HepG2 (cell line): ENCODE results near the gene MPV17L2. TPM values are rescaled to one million over a fixed set of nuclear protein-coding genes. Genes with fewer than 3 reads are reported as not detected.

Experiments
- CENPX ChIP-seq: sonication (generic); formaldehyde crosslinking; IDR thresholded peaks from 2 replicates; pipeline ENCODE4 v1.9.0; 2021; ENCODE audit warnings: mild to moderate bottlenecking, missing genetic modification reagents, moderate library complexity
- PRDM10 ChIP-seq: sonication (generic); formaldehyde crosslinking; IDR thresholded peaks from 2 replicates; pipeline ENCODE4 v1.4.0; 2020; ENCODE audit warnings: low read depth, missing genetic modification reagents
- ZBTB26 ChIP-seq: IDR thresholded peaks from 2 replicates; pipeline ENCODE4 v1.6.1; 2016; ENCODE audit warnings: missing compliant biosample characterization, missing genetic modification reagents, borderline replicate concordance
- ZNF101 ChIP-seq: sonication (generic); formaldehyde crosslinking; IDR thresholded peaks from 2 replicates; pipeline ENCODE4 v1.4.0; 2020; ENCODE audit warnings: mild to moderate bottlenecking, low read depth, missing genetic modification reagents, borderline replicate concordance
- ZNF619 ChIP-seq: sonication (generic); formaldehyde crosslinking; IDR thresholded peaks from 2 replicates; pipeline ENCODE4 v1.4.0; 2020; ENCODE audit warnings: mild to moderate bottlenecking, missing genetic modification reagents
- polyA plus RNA-seq, 8 experiments: library from polyadenylated mRNA; depleted of rRNA in 3 of 8; stranded (reverse) in 7 of 8; unstranded in 1 of 8; fragments of >200 nt; fragmentation: Illumina TruSeq in 4 of 8; extraction: Trizol in 4 of 8; gene quantifications; 2 replicates each; pipeline versions ENCODE4 v1.2.1 to v1.2.3, GENCODE V29; 2011 to 2016; ENCODE audit warnings: low read depth in 4 of 8, missing spikeins in 1 of 8, mixed read lengths in 1 of 8; ENCODE audit not compliant: insufficient read depth in 1 of 8
- total RNA-seq, 5 experiments: library from RNA; depleted of rRNA; stranded (reverse); fragments of >200 nt; fragmentation: Illumina TruSeq; extraction: Trizol; gene quantifications; 2 replicates each; pipeline ENCODE4 v1.2.3, GENCODE V29; 2016; ENCODE audit warnings: low read depth in 1 of 5
- TF ChIP-seq, protein P1 (sequence below), 2 experiments: fragments of 450-650 bp in 1 of 2; sonication (generic) in 1 of 2; formaldehyde crosslinking in 1 of 2; IDR thresholded peaks; 2 replicates each; pipeline versions ENCODE4 v1.6.1 to v1.8.0; 2016 to 2022; ENCODE audit warnings: antibody characterized with exemption in 1 of 2, mild to moderate bottlenecking in 1 of 2, missing genetic modification reagents in 1 of 2
- TF ChIP-seq, protein P2 (sequence below): IDR thresholded peaks from 2 replicates; pipeline ENCODE4 v1.6.1; 2016; ENCODE audit warnings: mild to moderate bottlenecking
- TF ChIP-seq, protein P3 (sequence below): sonication (generic); formaldehyde crosslinking; IDR thresholded peaks from 2 replicates; pipeline ENCODE4 v1.4.0; 2020; ENCODE audit warnings: missing genetic modification reagents; ENCODE audit errors: not compliant biosample characterization

MPV17L2 gene
- total and polyA plus RNA-seq, 2 of the 13 experiments (the other 11 are each of a cell fraction or from before 2014, with no cell fraction given), result 13.6 to 16.7 TPM

DNA sequence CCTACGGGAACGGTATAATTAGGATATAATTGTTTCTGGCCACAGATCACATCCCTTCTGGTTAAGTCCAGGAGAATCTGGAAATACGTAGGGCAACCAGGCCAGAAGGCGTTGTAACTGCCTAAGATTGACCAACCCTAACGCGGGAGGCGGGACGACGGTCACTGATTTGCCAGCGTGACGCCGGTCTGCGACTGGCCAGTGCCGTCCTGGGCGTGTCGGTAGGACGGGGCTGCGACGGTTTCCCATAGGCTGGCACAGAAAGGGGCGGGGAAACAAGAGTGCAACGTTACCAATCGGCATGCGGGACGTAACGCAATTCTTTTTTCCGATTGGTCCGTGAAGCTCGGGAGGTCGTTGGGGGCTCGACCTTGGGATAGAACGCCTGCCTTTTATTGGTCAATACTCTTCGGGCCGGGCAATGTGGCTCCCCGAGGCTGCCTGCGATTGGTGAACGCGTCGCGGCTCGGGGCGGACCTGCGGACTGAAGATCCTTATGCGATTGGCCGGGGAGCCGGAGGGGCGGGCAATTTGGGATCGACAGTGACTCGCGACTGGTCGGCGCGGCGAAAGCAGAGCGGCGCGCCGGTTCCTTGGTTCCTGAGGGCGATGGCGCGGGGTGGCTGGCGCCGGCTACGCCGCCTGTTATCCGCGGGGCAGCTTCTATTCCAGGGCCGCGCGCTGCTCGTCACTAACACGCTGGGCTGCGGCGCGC, at the start of gene MPV17L2 (continued):
- TF ChIP-seq, protein P1, sequence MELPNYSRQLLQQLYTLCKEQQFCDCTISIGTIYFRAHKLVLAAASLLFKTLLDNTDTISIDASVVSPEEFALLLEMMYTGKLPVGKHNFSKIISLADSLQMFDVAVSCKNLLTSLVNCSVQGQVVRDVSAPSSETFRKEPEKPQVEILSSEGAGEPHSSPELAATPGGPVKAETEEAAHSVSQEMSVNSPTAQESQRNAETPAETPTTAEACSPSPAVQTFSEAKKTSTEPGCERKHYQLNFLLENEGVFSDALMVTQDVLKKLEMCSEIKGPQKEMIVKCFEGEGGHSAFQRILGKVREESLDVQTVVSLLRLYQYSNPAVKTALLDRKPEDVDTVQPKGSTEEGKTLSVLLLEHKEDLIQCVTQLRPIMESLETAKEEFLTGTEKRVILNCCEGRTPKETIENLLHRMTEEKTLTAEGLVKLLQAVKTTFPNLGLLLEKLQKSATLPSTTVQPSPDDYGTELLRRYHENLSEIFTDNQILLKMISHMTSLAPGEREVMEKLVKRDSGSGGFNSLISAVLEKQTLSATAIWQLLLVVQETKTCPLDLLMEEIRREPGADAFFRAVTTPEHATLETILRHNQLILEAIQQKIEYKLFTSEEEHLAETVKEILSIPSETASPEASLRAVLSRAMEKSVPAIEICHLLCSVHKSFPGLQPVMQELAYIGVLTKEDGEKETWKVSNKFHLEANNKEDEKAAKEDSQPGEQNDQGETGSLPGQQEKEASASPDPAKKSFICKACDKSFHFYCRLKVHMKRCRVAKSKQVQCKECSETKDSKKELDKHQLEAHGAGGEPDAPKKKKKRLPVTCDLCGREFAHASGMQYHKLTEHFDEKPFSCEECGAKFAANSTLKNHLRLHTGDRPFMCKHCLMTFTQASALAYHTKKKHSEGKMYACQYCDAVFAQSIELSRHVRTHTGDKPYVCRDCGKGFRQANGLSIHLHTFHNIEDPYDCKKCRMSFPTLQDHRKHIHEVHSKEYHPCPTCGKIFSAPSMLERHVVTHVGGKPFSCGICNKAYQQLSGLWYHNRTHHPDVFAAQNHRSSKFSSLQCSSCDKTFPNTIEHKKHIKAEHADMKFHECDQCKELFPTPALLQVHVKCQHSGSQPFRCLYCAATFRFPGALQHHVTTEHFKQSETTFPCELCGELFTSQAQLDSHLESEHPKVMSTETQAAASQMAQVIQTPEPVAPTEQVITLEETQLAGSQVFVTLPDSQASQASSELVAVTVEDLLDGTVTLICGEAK (IDR thresholded peaks at IDR 0.05), result no peak
- TF ChIP-seq, protein P1 (CRISPR knock-in tag; IDR thresholded peaks at IDR 0.05), result 0 out of 2 replicates have a peak, but pooled peaks have one; percentile 42
- TF ChIP-seq, protein P2, sequence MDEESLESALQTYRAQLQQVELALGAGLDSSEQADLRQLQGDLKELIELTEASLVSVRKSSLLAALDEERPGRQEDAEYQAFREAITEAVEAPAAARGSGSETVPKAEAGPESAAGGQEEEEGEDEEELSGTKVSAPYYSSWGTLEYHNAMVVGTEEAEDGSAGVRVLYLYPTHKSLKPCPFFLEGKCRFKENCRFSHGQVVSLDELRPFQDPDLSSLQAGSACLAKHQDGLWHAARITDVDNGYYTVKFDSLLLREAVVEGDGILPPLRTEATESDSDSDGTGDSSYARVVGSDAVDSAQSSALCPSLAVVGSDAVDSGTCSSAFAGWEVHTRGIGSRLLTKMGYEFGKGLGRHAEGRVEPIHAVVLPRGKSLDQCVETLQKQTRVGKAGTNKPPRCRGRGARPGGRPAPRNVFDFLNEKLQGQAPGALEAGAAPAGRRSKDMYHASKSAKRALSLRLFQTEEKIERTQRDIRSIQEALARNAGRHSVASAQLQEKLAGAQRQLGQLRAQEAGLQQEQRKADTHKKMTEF (CRISPR knock-in tag), result no peak
- TF ChIP-seq CENPX (no peak), ZNF619 (CRISPR knock-in tag) (no peak; the same call in 1 of the 2 replicates), PRDM10 (CRISPR knock-in tag) (no peak), ZNF101 (CRISPR knock-in tag) (no peak), ZBTB26 (CRISPR knock-in tag) (no peak)
- TF ChIP-seq, protein P3, sequence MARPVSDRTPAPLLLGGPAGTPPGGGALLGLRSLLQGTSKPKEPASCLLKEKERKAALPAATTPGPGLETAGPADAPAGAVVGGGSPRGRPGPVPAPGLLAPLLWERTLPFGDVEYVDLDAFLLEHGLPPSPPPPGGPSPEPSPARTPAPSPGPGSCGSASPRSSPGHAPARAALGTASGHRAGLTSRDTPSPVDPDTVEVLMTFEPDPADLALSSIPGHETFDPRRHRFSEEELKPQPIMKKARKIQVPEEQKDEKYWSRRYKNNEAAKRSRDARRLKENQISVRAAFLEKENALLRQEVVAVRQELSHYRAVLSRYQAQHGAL (CRISPR knock-in tag), result no peak
